HG03378 (cell line): ENCODE results near the gene DLGAP1.

Experiments used
- ATAC-seq: cut with Tn5 transposase; IDR thresholded peaks from one replicate; pipeline ENCODE4 v1.9.1; 2021; ENCODE audit warnings: mild to moderate bottlenecking, moderate library complexity; ENCODE audit not compliant: unreplicated experiment

The DLGAP1 gene

GRCh38 chr18:3747176-3747973, 707.7 kb downstream of the DLGAP1 start:
- no peak for ATAC-seq

- ATAC-seq = no peak
These were observed 712.6 kb downstream of the DLGAP1 start for GRCh38 chr18:3742541-3742940.

DNA sequence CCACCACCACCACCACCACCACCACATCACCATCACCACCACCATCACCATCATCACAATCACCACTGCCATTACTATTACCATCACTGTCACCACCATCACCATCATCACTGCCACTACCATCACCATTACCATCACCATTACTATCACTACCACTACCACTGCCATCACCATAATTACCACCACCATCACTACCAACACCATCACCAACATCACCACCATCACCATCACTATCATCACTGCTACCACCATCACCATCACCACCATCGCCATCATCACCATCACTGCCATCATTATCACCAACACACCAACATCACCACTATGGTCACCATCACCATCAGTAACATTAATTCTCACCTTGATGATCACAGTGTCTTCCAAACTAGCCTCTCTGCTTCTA, 713.8 kb downstream of the DLGAP1 start:
- ATAC-seq = no peak

- ATAC-seq = no peak
These were observed 726.2 kb downstream of the DLGAP1 start for GRCh38 chr18:3728704-3729437.

DNA sequence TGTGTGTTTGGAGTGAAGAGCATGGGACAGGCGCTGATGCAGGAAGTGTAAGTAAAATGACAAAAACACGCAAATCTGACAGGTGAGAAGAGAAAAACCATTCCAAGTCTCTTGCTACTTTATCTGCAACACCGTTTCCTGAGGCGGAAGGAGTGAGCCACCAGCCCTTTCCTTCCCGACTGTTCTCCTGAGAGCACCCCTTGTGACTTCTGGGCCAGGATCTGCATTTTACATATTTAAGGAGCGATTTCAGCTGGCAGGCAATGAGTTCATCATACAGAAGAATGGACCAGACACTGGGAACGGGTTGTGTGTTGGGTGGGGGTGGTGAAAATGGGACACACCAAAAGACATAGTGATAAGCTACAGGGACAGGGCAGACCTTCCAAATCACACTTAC, 727.8 kb downstream of the DLGAP1 start:
- no peak for ATAC-seq

DNA sequence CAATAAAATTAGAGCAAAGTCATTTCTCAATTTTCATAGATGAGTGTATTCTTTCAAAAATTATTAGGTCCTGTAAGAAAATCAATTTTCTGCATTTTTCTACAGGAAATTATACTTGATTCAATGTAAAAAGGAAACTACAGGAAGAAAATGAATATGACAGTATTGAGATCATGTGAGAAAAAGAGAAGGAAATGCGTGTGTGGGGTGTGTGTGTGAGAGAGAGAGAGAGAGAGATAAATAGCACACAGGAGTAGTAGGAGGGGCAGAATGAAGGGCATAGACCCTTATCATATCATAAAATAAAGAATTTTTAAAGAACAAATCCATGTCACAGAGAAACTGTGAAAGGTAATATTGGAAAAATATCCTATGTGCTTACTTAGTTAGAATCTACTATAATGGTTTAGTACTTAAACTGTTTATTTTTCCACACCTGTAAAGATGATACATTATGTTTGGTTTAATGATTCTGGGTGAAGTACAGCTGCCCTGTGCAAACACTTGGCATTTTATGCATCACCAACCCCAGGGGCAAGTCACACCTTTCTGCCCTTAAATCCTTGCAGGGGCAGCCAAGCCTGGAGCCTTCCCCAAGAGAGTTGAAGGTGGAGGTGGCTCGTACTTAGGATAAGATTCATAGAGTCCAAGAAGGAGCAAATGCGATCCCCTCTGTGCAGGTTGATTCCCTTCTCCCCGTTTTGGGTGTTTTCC, 728.7 kb downstream of the DLGAP1 start:
- no peak for ATAC-seq

- no peak for ATAC-seq
These were observed 730.0 kb downstream of the DLGAP1 start for GRCh38 chr18:3725115-3725514.

- no peak for ATAC-seq
These were observed 731.6 kb downstream of the DLGAP1 start for GRCh38 chr18:3723554-3723953.

DNA sequence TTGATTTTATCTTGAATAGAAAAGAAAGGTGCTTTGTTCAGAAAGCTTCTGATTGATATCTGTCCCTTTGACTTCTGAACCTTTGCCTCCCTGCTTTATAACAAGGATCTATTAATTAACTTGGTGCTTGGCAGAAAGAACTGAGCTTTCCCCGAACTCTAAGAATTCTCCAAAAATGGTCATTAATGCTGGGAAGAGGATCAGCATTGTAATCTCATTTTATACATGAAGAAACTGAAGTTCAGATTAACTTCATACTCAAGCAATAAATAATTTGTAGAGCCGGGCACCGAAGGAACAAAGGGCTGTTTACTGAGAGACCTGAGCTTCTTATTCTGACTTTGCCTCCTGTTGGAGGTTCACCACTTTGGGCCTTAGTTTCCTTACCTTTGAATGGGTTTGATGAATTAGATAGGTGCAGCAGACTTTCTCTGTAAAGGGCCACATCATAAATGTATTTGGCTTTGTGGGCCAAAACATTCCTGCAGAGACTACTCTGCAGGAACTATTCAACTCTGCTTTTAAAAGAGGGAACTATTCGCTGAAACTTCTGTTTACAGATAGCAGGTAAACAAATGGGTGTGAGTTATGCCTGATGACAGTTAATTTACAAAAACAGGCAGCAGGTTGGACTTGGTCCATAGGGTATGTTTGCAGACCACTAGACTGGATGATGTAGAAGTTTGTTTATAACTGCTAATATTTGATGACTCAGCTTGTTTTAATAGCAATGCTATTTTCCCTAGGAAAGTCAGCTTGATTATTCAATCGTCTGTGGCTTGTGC, 732.3 kb downstream of the DLGAP1 start:
- ATAC-seq = no peak

GRCh38 chr18:3721771-3722648, 733.1 kb downstream of the DLGAP1 start:
- no peak for ATAC-seq

DNA sequence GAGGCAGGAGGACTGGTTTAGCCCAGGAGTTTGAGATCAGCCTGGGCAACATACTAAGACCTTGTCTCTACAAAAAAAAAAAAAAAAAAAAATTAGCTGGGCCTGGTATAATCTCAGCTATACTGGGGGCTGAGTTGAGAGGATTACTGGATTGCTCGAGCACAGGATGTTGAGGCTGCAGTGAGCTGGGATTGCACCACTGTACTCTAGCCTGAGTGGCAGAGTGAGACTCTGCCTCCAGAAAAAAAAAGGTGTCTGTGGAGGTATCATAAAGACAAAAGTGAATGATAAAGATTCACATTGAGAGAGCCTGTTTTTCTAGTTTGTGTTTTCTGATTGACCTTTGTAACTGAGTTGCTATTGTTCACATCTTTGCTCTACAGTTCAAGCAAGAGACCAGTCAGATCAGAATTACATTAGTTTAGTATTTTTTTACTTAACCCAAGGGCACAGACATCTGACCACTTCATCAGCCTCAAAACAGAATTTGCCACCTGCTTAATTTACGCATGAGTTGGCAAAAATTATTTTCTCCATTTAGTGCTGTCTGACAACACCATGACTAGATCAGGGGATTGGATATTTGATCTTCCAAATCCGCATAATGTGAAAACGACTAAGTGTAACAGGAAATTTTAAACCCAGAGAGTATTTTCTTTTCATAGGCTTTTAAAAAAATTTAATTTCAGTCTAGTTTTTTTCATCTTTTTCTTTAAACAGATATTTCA, 734.1 kb downstream of the DLGAP1 start:
- no peak for ATAC-seq

GRCh38 chr18:3720159-3720558, 734.9 kb downstream of the DLGAP1 start:
- ATAC-seq = no peak

GRCh38 chr18:3717376-3718025, 737.6 kb downstream of the DLGAP1 start:
- ATAC-seq = no peak

DNA sequence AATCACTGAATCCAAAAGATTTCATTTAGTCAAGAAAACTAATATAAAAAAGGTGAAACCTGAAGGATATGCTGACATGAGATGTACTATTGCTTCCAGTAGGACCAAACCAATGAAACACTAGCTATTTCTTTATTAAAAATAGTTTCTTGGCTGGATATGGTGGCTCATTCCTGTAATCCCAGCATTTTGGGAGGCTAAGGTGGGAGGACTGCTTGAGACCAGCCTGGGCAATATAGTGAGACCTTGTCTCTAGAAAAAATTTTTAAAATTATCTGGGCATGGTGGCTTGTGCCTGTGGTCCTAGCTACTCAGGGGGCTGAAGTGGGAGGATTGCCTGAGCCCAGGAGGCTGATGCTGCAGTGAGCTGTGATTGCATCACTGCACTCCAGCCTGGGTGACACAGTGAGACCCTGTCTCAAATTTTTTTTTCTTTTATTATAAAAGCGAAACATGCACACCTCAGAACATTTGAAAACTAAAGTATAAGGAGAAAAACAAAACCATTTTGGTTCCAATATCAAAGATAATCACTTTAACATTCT, 738.9 kb downstream of the DLGAP1 start:
- ATAC-seq = no peak

GRCh38 chr18:3715231-3716080, 739.7 kb downstream of the DLGAP1 start:
- ATAC-seq = no peak

- no peak for ATAC-seq
These were observed 741.4 kb downstream of the DLGAP1 start for GRCh38 chr18:3713708-3714107.

DNA sequence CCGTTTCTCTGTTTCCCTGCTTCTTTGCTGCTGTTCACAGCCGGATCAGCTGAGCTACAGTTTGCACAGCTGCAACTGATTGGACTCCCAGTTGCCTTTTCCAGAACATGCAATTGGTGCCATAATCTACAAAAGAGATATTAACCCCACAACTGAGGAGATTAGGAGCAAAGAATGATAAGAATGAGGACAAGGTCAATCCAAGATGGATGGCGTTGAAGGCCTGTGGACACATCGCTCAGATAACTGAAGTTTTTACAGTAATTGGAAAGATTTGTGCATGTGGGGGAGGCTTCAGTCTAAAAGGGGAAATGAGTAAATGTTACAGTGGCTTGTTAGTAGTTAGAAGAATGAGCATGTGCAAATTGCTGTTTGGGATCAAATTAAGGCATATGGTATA, 741.9 kb downstream of the DLGAP1 start:
- ATAC-seq = no peak

DNA sequence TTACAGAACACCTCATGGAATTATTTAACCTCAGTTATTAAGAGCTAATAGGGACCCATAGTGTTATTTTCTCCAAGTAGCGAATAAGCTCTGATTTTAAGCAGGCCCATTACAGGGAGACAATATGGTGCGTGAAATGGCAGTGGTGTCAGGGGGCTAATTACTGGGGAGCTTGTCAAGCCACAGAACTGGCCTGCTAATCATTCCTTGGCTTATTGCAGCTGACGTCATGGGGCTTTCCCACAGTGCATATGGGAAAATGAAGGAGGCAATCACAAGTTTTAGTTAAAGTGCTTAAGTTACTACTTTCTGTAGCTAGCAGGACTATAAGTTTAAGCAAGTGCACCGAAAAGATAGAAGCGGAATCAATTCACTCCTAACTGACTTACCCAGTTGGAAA, 742.6 kb downstream of the DLGAP1 start:
- ATAC-seq = no peak
